Fibroblast of mammary gland (primary cell): ENCODE results near the gene MYDGF.
"Not testable (repeated sequence)": the region's sequence is repeated elsewhere in the genome, so short reads cannot be mapped to it uniquely, and the experiment has no call there.

Source experiments
- DNase-seq: peaks from one replicate; pipeline ENCODE4 v3.0.0-alpha.2; 2010; ENCODE audit warnings: low read depth
- H3K4me3 ChIP-seq: 2 replicates; pipeline ENCODE4 v1.5.1; 2011; ENCODE audit warnings: low read depth, mild to moderate bottlenecking, low read length, moderate library complexity; ENCODE audit not compliant: control insufficient read depth
- TF ChIP-seq, protein P1 (sequence below): conservative IDR thresholded peaks from 2 replicates; pipeline ENCODE4 v1.5.1; 2011; ENCODE audit warnings: low read depth, low read length, inconsistent platforms; ENCODE audit not compliant: control insufficient read depth, insufficient read depth

Gene MYDGF

DNA sequence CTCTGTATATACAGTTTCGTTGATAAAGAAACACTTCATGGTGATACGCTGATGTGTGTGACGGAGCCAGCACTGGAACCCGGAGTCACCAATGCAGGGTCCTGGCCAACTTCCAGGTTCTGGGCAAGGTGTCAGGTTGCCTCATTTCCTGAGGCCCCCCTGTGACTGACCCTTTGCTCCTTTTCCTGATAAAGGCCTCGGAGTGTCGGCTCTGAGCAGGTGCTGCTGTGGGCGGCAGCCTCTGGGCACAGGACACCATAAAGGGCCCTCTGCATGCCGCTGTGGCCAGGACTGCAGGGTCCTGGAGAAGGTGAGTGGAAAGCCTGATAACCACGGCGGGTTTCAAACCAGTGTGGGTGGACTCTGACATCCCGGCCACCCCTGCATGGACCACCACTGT is 17.3 kb upstream of the MYDGF start:
- TF ChIP-seq, protein P1, sequence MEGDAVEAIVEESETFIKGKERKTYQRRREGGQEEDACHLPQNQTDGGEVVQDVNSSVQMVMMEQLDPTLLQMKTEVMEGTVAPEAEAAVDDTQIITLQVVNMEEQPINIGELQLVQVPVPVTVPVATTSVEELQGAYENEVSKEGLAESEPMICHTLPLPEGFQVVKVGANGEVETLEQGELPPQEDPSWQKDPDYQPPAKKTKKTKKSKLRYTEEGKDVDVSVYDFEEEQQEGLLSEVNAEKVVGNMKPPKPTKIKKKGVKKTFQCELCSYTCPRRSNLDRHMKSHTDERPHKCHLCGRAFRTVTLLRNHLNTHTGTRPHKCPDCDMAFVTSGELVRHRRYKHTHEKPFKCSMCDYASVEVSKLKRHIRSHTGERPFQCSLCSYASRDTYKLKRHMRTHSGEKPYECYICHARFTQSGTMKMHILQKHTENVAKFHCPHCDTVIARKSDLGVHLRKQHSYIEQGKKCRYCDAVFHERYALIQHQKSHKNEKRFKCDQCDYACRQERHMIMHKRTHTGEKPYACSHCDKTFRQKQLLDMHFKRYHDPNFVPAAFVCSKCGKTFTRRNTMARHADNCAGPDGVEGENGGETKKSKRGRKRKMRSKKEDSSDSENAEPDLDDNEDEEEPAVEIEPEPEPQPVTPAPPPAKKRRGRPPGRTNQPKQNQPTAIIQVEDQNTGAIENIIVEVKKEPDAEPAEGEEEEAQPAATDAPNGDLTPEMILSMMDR = no peak
- no peak overlapping the region for H3K4me3 ChIP-seq

DNA sequence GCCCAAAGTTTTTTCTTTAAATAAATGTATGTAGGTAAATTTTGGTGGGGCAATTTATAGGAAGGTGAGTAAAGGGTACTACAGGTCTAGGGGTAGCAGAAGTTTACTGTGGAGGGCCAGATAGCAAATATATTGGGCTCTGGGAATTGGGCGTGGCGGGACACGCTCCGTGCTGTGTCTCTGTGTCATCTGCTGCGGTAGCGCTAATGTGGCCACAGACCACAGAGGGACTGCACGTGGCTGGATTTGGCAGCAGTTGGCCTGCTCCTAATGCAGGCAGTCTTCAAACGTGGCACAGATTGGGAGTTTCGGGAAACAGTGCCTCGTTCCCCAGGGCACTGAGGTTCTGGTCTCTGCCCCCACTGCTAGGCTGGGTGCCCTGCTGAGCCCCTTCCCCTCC is 16.6 kb upstream of the MYDGF start:
- TF ChIP-seq, protein P1 = no peak
- no peak overlapping the region for H3K4me3 ChIP-seq
- no peak for DNase-seq

More for the DNA sequence above, 17.3 kb upstream of the MYDGF start:
- DNase-seq = no peak

DNA sequence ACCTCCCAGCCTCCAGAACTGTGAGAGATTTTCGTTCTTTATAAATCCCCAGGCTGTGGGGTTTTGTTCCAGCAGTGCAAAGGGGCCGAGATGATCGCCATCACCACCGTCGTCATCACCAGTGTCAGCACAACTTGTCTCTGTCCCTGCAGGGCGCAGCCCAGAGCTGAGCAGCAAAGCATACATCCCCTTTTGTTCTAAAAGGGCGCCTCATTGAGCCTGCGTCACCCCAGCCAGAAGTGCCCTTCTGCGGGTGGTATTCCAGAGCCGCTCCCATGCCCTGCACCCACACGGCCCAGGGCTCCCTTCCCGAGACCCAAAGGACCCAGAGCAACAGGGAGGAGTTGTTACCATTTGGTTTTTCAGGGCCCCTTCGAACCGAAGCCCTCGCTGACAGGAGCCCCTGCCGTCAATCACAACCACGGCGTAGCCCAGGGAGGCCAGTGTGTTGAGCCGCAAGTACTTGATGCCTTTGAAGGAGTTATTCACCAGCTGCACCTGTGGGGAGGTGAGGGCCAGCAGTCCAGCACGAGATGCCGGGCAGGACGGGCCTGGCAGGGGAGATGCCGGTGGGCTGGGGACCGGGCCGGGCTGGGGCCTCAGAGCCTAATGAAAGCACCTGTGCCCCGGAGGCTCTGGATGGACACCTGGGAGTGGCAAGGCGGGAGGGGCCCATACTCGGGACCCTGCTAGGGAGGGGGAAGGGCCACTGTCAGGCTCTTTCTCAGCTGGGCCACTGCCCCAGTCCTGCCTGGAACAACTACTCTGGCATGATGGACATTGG is 14.4 kb upstream of the MYDGF start:
- TF ChIP-seq, protein P1 = no peak
- DNase-seq = no peak
- no peak overlapping the region for H3K4me3 ChIP-seq

DNA sequence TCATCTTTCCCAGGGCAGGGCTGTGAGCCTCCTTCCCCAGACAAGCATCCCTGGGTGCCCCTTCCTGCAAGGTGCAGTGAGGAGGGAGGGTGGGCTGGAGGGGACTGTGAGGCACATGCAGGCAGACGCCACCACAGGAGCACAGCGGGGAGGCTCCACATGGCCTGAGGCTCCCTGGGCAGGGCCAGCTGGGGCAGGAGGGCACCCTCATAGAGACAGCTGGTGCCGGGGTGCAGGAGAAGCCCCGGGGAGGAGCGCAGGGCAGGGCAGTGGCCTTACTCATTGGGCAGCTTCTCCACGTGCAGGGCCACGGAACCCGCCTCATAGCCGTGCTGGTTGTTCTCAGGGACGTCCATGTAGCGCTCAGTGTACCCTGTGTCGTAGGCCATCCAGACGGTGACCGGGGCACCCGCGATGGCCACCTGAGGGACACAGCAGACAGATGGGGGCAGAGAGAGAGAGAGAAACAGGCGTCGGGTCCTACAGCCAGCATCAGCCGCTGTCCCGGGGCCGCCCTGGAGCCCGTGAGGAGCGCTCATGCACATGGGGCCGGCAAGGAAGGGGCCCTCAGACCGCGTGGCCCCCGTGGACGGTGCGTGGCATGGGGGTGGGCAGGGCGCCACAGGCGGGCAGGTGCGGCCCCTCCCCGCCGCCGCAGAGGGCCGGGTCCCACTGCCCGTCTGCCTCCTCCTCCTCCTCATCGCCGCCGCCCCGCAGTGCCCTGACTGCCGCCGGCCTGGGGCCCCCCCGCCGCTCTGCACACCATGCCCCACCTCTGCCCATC is 12.5 kb upstream of the MYDGF start:
- DNase-seq = no peak
- H3K4me3 ChIP-seq = no peak overlapping the region
- TF ChIP-seq, protein P1 = no peak

- H3K4me3 ChIP-seq, DNase-seq: not testable (repeated sequence)
Measured at GRCh38 chr19:4680021-4680420, 9.9 kb upstream of the MYDGF start.

DNA sequence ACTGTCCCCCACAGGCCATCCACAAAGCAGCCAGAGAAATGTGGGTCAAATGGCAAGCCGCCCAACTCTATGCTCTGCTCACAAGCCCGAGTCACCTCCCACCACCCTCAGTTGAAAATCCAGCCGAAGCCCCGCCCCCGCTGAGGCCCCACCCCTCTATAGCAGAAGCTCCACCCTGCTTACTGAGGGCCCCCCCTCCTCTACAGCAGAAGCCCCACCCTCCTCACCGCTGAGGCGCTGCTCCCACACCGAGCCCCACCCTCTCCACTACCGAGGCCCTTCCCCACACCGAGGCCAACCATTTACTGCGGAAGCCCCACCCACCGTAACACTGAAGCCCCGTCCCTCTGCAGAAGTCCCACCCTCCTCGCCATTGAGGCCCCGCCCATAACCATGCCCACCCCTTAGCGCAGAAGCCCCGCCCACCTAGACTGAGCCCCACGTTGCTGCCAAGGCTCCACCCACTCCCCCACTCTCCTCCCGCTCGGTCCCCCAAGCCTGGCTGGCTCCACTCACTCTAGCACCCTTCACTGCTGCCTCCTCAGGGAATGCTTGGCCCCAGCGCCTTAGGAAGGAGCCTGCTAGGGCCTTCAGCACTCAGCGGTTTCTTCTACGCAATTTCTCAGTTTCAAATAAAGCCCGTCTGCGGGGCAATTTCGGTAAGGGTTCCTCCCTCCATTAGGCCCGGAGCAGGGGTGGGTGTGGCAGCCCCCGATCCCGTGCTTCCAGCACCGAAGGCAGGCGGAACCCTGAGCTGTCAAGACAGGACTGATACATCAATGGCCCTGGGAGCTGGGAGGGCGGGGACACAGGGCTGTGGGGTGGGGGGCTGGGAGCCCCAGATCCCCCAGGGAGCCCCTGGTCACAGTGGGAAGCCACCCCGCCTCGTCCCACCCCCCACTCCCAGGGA is 9.0 kb upstream of the MYDGF start:
- TF ChIP-seq, protein P1 = no peak
- DNase-seq = peak; percentile 55
- H3K4me3 ChIP-seq = no peak overlapping the region
